GM12878 (cell line): ENCODE data around the gene EEF2K. TPM values are rescaled to one million over a fixed set of nuclear protein-coding genes. Genes with fewer than 3 reads are reported as not detected.

Source experiments
- ATAC-seq: fragments of 200-7000 bp; cut with Tn5 transposase; 3 replicates; pipeline ENCODE4 v1.9.1; 2020; ENCODE audit warnings: mild to moderate bottlenecking, moderate library complexity
- BruUV-seq: library from RNA; stranded (reverse); fragments of 400-500 nt; replicated peaks from 2 replicates; lab custom pipeline; 2021; lab: Mats Ljungman, UMichigan
- CTCF ChIA-PET: fragments of 300-600 bp; sonication (Branson Sonifier 250); formaldehyde crosslinking; extraction: SDS; loops from one replicate; lab custom pipeline; 2021; ENCODE audit warnings: inconsistent platforms; lab: Yijun Ruan, JAX
- POLR2A ChIA-PET: fragments of 350-600 bp; formaldehyde crosslinking; extraction: SDS; loops from one replicate; lab custom pipeline; 2021; ENCODE audit warnings: inconsistent platforms; lab: Charles Lee
- RAD21 ChIA-PET: fragments of 300-600 bp; sonication (Branson Sonifier 250); formaldehyde crosslinking; loops from one replicate; lab custom pipeline; 2023; ENCODE audit warnings: antibody characterized with exemption; ENCODE audit not compliant: unreplicated experiment; lab: Charles Lee
- SMC1A ChIA-PET: fragments of 300-600 bp; sonication (Branson Sonifier 250); formaldehyde crosslinking; loops from one replicate; lab custom pipeline; 2023; ENCODE audit not compliant: unreplicated experiment, uncharacterized antibody; lab: Charles Lee
- DNase-seq: peaks from one replicate; pipeline ENCODE4 v3.0.0-alpha.2; 2011; ENCODE audit warnings: low read depth, low spot score
- FAIRE-seq: peaks from 3 replicates; lab custom pipeline; 2011; peaks lifted over from hg19 to GRCh38; lab: Jason Lieb, UNC
- H2AFZ ChIP-seq: 2 replicates; pipeline ENCODE4 v1.6.0; 2011; ENCODE audit warnings: low read depth, low read length, control low read depth; ENCODE audit not compliant: control insufficient read depth
- H3K27ac ChIP-seq: 2 replicates; pipeline ENCODE4 v1.5.1; 2011; ENCODE audit warnings: control low read depth; ENCODE audit not compliant: control insufficient read depth, insufficient read depth
- H3K27me3 ChIP-seq, 2 experiments: replicated peaks in 1 of 2; 2 replicates each; pipeline versions ENCODE4 v1.6.0 to v1.6.1; 2011; ENCODE audit warnings: low read length in 1 of 2; ENCODE audit not compliant: control insufficient read depth in 2 of 2, insufficient read depth in 2 of 2
- H3K36me3 ChIP-seq, 2 experiments: 2 replicates each; pipeline ENCODE4 v1.5.1; 2011; ENCODE audit warnings: low read length in 1 of 2; ENCODE audit not compliant: control insufficient read depth in 2 of 2, insufficient read depth in 2 of 2
- H3K4me1 ChIP-seq: 2 replicates; pipeline ENCODE4 v1.6.1; 2011; ENCODE audit warnings: mild to moderate bottlenecking, low read length, moderate library complexity, mixed read lengths; ENCODE audit not compliant: control insufficient read depth, insufficient read depth
- H3K4me2 ChIP-seq: 2 replicates; pipeline ENCODE4 v1.6.0; 2011; ENCODE audit warnings: control low read depth; ENCODE audit not compliant: control insufficient read depth, insufficient read depth
- H3K4me3 ChIP-seq: fragments of 200-600 bp; sonication (generic); 2 replicates; pipeline ENCODE4 v1.5.1; 2016
- H3K79me2 ChIP-seq: 2 replicates; pipeline ENCODE4 v1.6.0; 2011; ENCODE audit warnings: low read length; ENCODE audit not compliant: control insufficient read depth, insufficient read depth
- H3K9ac ChIP-seq: 2 replicates; pipeline ENCODE4 v1.8.0; 2011; ENCODE audit warnings: low read length, control low read depth, mixed read lengths; ENCODE audit not compliant: control insufficient read depth, insufficient read depth
- H3K9me3 ChIP-seq: replicated peaks from 3 replicates; pipeline ENCODE4 v1.5.1; 2011; ENCODE audit warnings: mild to moderate bottlenecking, low read length; ENCODE audit not compliant: control insufficient read depth, insufficient read depth
- H4K20me1 ChIP-seq: 2 replicates; pipeline ENCODE4 v1.6.0; 2011; ENCODE audit not compliant: control insufficient read depth, insufficient read depth
- CBFB ChIP-seq: IDR thresholded peaks from 2 replicates; pipeline ENCODE4 v1.6.1; 2016; ENCODE audit warnings: antibody characterized with exemption, low read depth
- CHD1 ChIP-seq: IDR thresholded peaks from 2 replicates; pipeline ENCODE4 v1.6.1; 2012; ENCODE audit warnings: low read depth, low read length, improper control_type of control experiment
- CREB1 ChIP-seq: IDR thresholded peaks from 2 replicates; pipeline ENCODE4 v1.6.1; 2012; ENCODE audit warnings: low read depth, mild to moderate bottlenecking, inconsistent platforms
- FOXK2 ChIP-seq: fragments of 450-650 bp; IDR thresholded peaks from 2 replicates; pipeline ENCODE4 v1.6.1; 2017; ENCODE audit warnings: mild to moderate bottlenecking, moderate library complexity
- HDAC6 ChIP-seq: fragments of 200-600 bp; sonication (generic); IDR thresholded peaks from one replicate; pipeline ENCODE4 v1.8.0; 2017; ENCODE audit warnings: antibody characterized with exemption; ENCODE audit not compliant: unreplicated experiment
- HDGF ChIP-seq: fragments of 450-650 bp; IDR thresholded peaks from 2 replicates; pipeline ENCODE4 v1.6.1; 2016; ENCODE audit warnings: antibody characterized with exemption
- JUNB ChIP-seq: IDR thresholded peaks from 2 replicates; pipeline ENCODE4 v1.6.1; 2016; ENCODE audit warnings: antibody characterized with exemption, mild to moderate bottlenecking
- KAT2A ChIP-seq: conservative IDR thresholded peaks from 2 replicates; pipeline ENCODE4 v1.6.1; 2011; ENCODE audit warnings: low read depth, low read length; ENCODE audit not compliant: control insufficient read depth
- NFIC ChIP-seq: IDR thresholded peaks from 2 replicates; pipeline ENCODE4 v1.6.1; 2012; ENCODE audit warnings: low read depth, mild to moderate bottlenecking, inconsistent platforms, low read length, moderate library complexity
- NFYB ChIP-seq: IDR thresholded peaks from 2 replicates; pipeline ENCODE4 v1.6.1; 2011; ENCODE audit warnings: low read depth, mild to moderate bottlenecking, low read length, improper control_type of control experiment, moderate library complexity; ENCODE audit not compliant: insufficient read depth
- NR2C1 ChIP-seq: fragments of 450-650 bp; IDR thresholded peaks from 2 replicates; pipeline ENCODE4 v1.6.1; 2017; ENCODE audit warnings: antibody characterized with exemption, mild to moderate bottlenecking, moderate library complexity
- RAD51 ChIP-seq: fragments of 450-650 bp; IDR thresholded peaks from 2 replicates; pipeline ENCODE4 v1.6.1; 2016; ENCODE audit warnings: moderate library complexity, mild to moderate bottlenecking, inconsistent platforms
- RBBP5 ChIP-seq: fragments of 200-600 bp; sonication (generic); conservative IDR thresholded peaks from 2 replicates; pipeline ENCODE4 v1.6.1; 2016
- YY1 ChIP-seq: IDR thresholded peaks from 2 replicates; pipeline ENCODE4 v1.6.1; 2011; ENCODE audit warnings: low read depth, mild to moderate bottlenecking, low read length
- WGBS: methylation state at CpG from one replicate; pipeline ENCODE4 v1.1.6; 2016; ENCODE audit warnings: low lambda C conversion rate; ENCODE audit not compliant: insufficient replicate concordance, insufficient coverage; ENCODE audit errors: missing lambda C conversion rate; 5-methylcytosine and 5-hydroxymethylcytosine counted together
- in situ Hi-C: fragments of 300-500 bp; cut with MboI; formaldehyde crosslinking; loops from 9 replicates; pipeline ENCODE4 v1.14.3; 2018; ENCODE audit warnings: mixed read lengths
- intact Hi-C: fragments of 100-400 bp; cut with micrococcal nuclease; formaldehyde crosslinking; loops from one replicate; pipeline ENCODE4 v1.14.2; 2022; ENCODE audit not compliant: unreplicated experiment
- polyA plus RNA-seq, 11 experiments: library from polyadenylated mRNA; depleted of rRNA in 4 of 11; unstranded in 6 of 11; stranded (reverse) in 5 of 11; fragments of >200 nt; fragmentation: Nextera tagmentation in 4 of 11; fragmentation: Illumina TruSeq in 1 of 11; extraction: Ambion mirVana in 4 of 11; extraction: Trizol in 1 of 11; gene quantifications; 1 replicate in 1 of 11; 2 replicates in 10 of 11; pipeline versions ENCODE4 v1.2.1 to v1.2.3, GENCODE V29; 2011 to 2016; ENCODE audit warnings: inconsistent platforms in 2 of 11, missing spikeins in 2 of 11, low read depth in 1 of 11
- total RNA-seq, 4 experiments: library from RNA; depleted of rRNA in 3 of 4; stranded (reverse); fragments of >200 nt in 3 of 4; fragmentation: Illumina TruSeq in 1 of 4; extraction: Trizol in 1 of 4; gene quantifications; 2 replicates each; pipeline versions ENCODE4 v1.2.1 to v1.2.3, GENCODE V29; 2013 to 2021
- TF ChIP-seq, protein P1 (sequence below): fragments of 450-650 bp; conservative IDR thresholded peaks from 2 replicates; pipeline ENCODE4 v1.6.1; 2017; ENCODE audit warnings: mild to moderate bottlenecking, moderate library complexity
- TF ChIP-seq, protein P2 (sequence below): IDR thresholded peaks from 2 replicates; pipeline ENCODE4 v1.6.1; 2012; ENCODE audit warnings: low read depth, low read length, improper control_type of control experiment

The EEF2K gene
- total and polyA plus RNA-seq, 10 of the 15 experiments (the other 5 are each of a cell fraction or from before 2014, with no cell fraction given) = 2.0 to 29.6 (median 12.2) TPM

DNA sequence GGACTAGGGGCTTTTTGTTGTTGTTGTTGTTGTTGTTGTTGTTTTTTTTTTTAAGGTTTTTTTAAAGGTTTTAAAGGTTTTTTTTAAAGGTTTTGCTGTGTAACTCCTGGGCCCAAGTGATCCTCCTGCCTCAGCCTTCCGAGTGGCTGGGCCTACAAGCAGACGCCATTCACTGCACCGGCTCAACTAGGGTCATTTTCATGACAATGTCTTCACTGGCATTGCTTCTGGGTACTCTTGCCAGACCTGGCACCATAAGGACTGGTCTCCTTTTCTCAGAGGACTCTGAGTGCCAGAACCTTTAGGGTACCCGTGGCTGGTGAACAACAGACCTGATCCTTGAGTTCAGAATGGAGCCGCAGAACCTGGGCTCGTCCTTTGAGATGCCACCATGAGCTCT lies 111.5 kb downstream of the EEF2K start:
- no TSS peak for BruUV-seq
- in situ Hi-C loops = loop anchor here (25.0 kb wide), 1 partner anchor 245 kb away; no protein-coding TSS in a partner anchor
- DNase-seq (no peak), ATAC-seq (no peak), FAIRE-seq (no peak)
- intact Hi-C loops = no loop called here
- TF ChIP-seq HDGF = no peak
- no peak for TF ChIP-seq KAT2A
- TF ChIP-seq, protein P1, sequence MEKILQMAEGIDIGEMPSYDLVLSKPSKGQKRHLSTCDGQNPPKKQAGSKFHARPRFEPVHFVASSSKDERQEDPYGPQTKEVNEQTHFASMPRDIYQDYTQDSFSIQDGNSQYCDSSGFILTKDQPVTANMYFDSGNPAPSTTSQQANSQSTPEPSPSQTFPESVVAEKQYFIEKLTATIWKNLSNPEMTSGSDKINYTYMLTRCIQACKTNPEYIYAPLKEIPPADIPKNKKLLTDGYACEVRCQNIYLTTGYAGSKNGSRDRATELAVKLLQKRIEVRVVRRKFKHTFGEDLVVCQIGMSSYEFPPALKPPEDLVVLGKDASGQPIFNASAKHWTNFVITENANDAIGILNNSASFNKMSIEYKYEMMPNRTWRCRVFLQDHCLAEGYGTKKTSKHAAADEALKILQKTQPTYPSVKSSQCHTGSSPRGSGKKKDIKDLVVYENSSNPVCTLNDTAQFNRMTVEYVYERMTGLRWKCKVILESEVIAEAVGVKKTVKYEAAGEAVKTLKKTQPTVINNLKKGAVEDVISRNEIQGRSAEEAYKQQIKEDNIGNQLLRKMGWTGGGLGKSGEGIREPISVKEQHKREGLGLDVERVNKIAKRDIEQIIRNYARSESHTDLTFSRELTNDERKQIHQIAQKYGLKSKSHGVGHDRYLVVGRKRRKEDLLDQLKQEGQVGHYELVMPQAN = no peak
- no peak for TF ChIP-seq CREB1
- no peak for TF ChIP-seq HDAC6
- no peak for TF ChIP-seq CHD1
- TF ChIP-seq CBFB = no peak
- TF ChIP-seq NFYB = no peak
- TF ChIP-seq, protein P2, sequence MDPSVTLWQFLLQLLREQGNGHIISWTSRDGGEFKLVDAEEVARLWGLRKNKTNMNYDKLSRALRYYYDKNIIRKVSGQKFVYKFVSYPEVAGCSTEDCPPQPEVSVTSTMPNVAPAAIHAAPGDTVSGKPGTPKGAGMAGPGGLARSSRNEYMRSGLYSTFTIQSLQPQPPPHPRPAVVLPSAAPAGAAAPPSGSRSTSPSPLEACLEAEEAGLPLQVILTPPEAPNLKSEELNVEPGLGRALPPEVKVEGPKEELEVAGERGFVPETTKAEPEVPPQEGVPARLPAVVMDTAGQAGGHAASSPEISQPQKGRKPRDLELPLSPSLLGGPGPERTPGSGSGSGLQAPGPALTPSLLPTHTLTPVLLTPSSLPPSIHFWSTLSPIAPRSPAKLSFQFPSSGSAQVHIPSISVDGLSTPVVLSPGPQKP = no peak
- no peak for TF ChIP-seq FOXK2
- no peak for TF ChIP-seq YY1
- no peak for TF ChIP-seq NR2C1
- no peak for TF ChIP-seq RAD51
- no peak for TF ChIP-seq JUNB
- TF ChIP-seq RBBP5 = no peak
- TF ChIP-seq NFIC = no peak
- ChIA-PET RAD21 (no interaction called here), POLR2A (no interaction called here), SMC1A (interaction anchor here (1.2 kb wide), 1 partner anchor 123 kb away, joined by 3 read pairs; no protein-coding TSS in a partner anchor), CTCF (interaction anchor here (0.6 to 1.2 kb wide), 3 partner anchors 121 to 1294 kb away, joined by 3 to 4 read pairs (median 4); no protein-coding TSS in a partner anchor)
- Histone ChIP-seq H3K4me2 (no peak overlapping the region), H3K36me3 (peaks cover 33 to 39% of the 10 kb centered on the region in 2 experiments), H3K79me2 (0 out of 2 replicates have a peak, but pooled peaks cover 2% of the 10 kb centered on the region), H3K9me3 (no peaks in the 10 kb centered on the region), H2AFZ (no peak overlapping the region), H3K4me3 (no peak overlapping the region), H3K4me1 (no peaks in the 10 kb centered on the region), H3K9ac (no peak overlapping the region), H4K20me1 (no peaks in the 10 kb centered on the region), H3K27me3 (no peaks in the 10 kb centered on the region), H3K27ac (no peak overlapping the region)
- 98% methylated on average over 6 of the region's 6 CpGs for WGBS
